ENCODE data around the gene PFAS. TPM values are rescaled to one million over a fixed set of nuclear protein-coding genes. Genes with fewer than 3 reads are reported as not detected.

PFAS gene
- total and polyA plus RNA-seq, 2 of the 8 experiments (the other 6 are each of a cell fraction or from before 2014, with no cell fraction given): 88.4 to 248 TPM

GRCh38 chr17:8248751-8249607 is at the start of gene PFAS (continued):
- TF ChIP-seq JUN (IDR thresholded peaks at IDR 0.05; ENCODE audit: low read depth, low read length): no peak
- no peak for TF ChIP-seq CHD1 (IDR thresholded peaks at IDR 0.05; ENCODE audit: low read depth, low read length)
- peak; percentile 89 for TF ChIP-seq PHF8 (conservative IDR thresholded peaks at IDR 0.05; ENCODE audit: low read depth, low read length)
- peak; percentile 85 for TF ChIP-seq SRF (IDR thresholded peaks at IDR 0.05; ENCODE audit: low read depth, low read length)
- TF ChIP-seq POLR2A (IDR thresholded peaks at IDR 0.05; ENCODE audit: control extremely low read depth in 1 of 2, low read depth in 2 of 2, low read length in 2 of 2): peak; percentile 71 to 94
- peak; percentile 70 for TF ChIP-seq SAP30 (IDR thresholded peaks at IDR 0.05; ENCODE audit: insufficient read depth, insufficient replicate concordance, low read length)
- TF ChIP-seq CREB1 (IDR thresholded peaks at IDR 0.05): peak; percentile 99
- no peak for TF ChIP-seq EP300 (IDR thresholded peaks at IDR 0.05; ENCODE audit: borderline replicate concordance in 1 of 2, low read depth in 2 of 2, low read length in 2 of 2)
- TF ChIP-seq USF2 (IDR thresholded peaks at IDR 0.05; ENCODE audit: low read length): peak; percentile 2; the same call in 1 of the 2 replicates
- TF ChIP-seq SIX5 (IDR thresholded peaks at IDR 0.05; ENCODE audit: low read depth, low read length): no peak
- no peak for TF ChIP-seq KDM1A (IDR thresholded peaks at IDR 0.05; ENCODE audit: borderline replicate concordance, low read length)
- TF ChIP-seq SP1 (IDR thresholded peaks at IDR 0.05; ENCODE audit: low read depth, low read length): peak; percentile 74
- no peak for TF ChIP-seq RXRA (IDR thresholded peaks at IDR 0.05; ENCODE audit: insufficient read depth, low read depth, low read length)
- TF ChIP-seq RNF2 (IDR thresholded peaks at IDR 0.05; ENCODE audit: borderline replicate concordance, low read depth, low read length, missing control alignments, poor library complexity, severe bottlenecking): no peak
- no peak for TF ChIP-seq EZH2 (IDR thresholded peaks at IDR 0.05; ENCODE audit: low read depth, low read length, severe bottlenecking)
- TF ChIP-seq GABPA (IDR thresholded peaks at IDR 0.05; ENCODE audit: borderline replicate concordance, insufficient read depth, low read length): no peak
- peak; percentile 94 for TF ChIP-seq MAX (IDR thresholded peaks at IDR 0.05)
- no peak for TF ChIP-seq ZNF274 (IDR thresholded peaks at IDR 0.05; ENCODE audit: borderline replicate concordance, extremely low read depth, low read length)
- peak; percentile 18 for TF ChIP-seq TAF7 (optimal IDR thresholded peaks at IDR 0.05; ENCODE audit: borderline replicate concordance, low read depth, low read length)
- TF ChIP-seq BCL11A (IDR thresholded peaks at IDR 0.05; ENCODE audit: low read depth in 2 of 2, low read length in 2 of 2): no peak
- no peak for TF ChIP-seq HDAC6 (IDR thresholded peaks at IDR 0.05; ENCODE audit: low read depth, low read length)
- peak; percentile 83 for TF ChIP-seq TBP (IDR thresholded peaks at IDR 0.05; ENCODE audit: low read depth, low read length)
- peak; percentile 98 for TF ChIP-seq POLR2AphosphoS5 (IDR thresholded peaks at IDR 0.05; ENCODE audit: low read depth, low read length)
